Tibial artery (tissue), 4 donors: Measurements from ENCODE around the gene GMEB2.
"Not testable (repeated sequence)": the region's sequence is repeated elsewhere in the genome, so short reads cannot be mapped to it uniquely, and the experiment has no call there.

Experiments
- DNase-seq, 2 donors: peaks; one replicate each; pipeline ENCODE4 v3.0.0-alpha.2; 2019
- H3K27ac ChIP-seq, 2 donors: fragments of 200-600 bp; sonication (generic) in 1 of 2; 1 replicate in 1 of 2; 2 replicates in 1 of 2; pipeline ENCODE4 v1.5.1; 2018 to 2019; ENCODE audit warnings: mild to moderate bottlenecking in 1 of 2
- H3K27me3 ChIP-seq, 2 donors: fragments of 200-600 bp; sonication (generic) in 1 of 2; one replicate each; pipeline versions ENCODE4 v1.5.1 to v1.6.0; 2016 to 2019
- H3K36me3 ChIP-seq, 3 donors: fragments of 200-600 bp; sonication (generic) in 2 of 3; one replicate each; pipeline ENCODE4 v1.5.1; 2016 to 2019; ENCODE audit warnings: mild to moderate bottlenecking in 2 of 3
- H3K4me1 ChIP-seq, 4 donors: fragments of 200-600 bp; sonication (generic) in 2 of 4; 1 replicate in 3 of 4; 2 replicates in 1 of 4; pipeline ENCODE4 v1.5.1; 2016 to 2019
- H3K4me3 ChIP-seq, 2 donors: fragments of 200-600 bp; sonication (generic) in 1 of 2; 1 replicate in 1 of 2; 2 replicates in 1 of 2; pipeline ENCODE4 v1.5.1; 2018 to 2019; ENCODE audit warnings: mild to moderate bottlenecking in 2 of 2
- H3K9me3 ChIP-seq, 3 donors: fragments of 200-600 bp; sonication (generic) in 1 of 3; one replicate each; pipeline ENCODE4 v1.5.1; 2016 to 2019
- intact Hi-C: fragments of 100-400 bp; cut with DNase I; formaldehyde crosslinking; loops from one replicate; pipeline ENCODE4 v1.15.0; 2023; ENCODE audit warnings: low total_unique reads
- TF ChIP-seq, protein P1 (sequence below), 2 experiments: fragments of 200-600 bp in 1 of 2; fragments of 450-650 bp in 1 of 2; IDR thresholded peaks; one replicate each; pipeline ENCODE4 v1.5.1; 2017 to 2019; ENCODE audit warnings: antibody characterized with exemption in 2 of 2, mild to moderate bottlenecking in 1 of 2, moderate library complexity in 1 of 2

The GMEB2 gene

DNA sequence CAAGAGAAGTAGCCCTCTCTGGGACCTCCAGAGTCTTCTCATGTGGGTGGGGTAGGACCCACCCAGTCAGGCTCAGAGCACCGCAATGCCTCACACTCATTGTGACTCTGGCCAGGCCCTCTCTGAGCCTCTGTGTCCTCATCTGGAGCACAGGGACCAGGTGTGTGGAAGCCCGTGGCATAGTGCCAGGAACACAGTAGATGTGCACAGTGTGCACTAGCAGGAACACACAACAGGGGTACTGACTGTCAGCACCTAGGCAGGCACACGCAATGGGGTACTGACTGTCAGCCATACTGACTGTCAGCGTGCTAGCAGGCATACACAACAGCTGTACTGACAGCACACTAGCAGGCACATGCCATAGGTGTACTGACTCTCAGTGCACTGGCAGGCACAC lies 28.3 kb upstream of the GMEB2 start:
- H3K36me3 ChIP-seq = peaks cover 0 to under 1% (median 0%) of the 10 kb centered on the region in 3 donors
- H3K27me3 ChIP-seq = peaks cover 0 to 18% of the 10 kb centered on the region in 2 donors
- no peak overlapping the region for H3K4me3 ChIP-seq
- no peaks in the 10 kb centered on the region for H3K9me3 ChIP-seq
- H3K4me1 ChIP-seq = peaks cover 0 to 57% (median 43%) of the 10 kb centered on the region in 4 donors
- intact Hi-C loops = loop anchor here (5.0 to 10.0 kb wide), 2 partner anchors 52 to 80 kb away; partner anchors contain the start of genes ARFRP1, LIME1, SLC2A4RG and ZGPAT
- TF ChIP-seq, protein P1, sequence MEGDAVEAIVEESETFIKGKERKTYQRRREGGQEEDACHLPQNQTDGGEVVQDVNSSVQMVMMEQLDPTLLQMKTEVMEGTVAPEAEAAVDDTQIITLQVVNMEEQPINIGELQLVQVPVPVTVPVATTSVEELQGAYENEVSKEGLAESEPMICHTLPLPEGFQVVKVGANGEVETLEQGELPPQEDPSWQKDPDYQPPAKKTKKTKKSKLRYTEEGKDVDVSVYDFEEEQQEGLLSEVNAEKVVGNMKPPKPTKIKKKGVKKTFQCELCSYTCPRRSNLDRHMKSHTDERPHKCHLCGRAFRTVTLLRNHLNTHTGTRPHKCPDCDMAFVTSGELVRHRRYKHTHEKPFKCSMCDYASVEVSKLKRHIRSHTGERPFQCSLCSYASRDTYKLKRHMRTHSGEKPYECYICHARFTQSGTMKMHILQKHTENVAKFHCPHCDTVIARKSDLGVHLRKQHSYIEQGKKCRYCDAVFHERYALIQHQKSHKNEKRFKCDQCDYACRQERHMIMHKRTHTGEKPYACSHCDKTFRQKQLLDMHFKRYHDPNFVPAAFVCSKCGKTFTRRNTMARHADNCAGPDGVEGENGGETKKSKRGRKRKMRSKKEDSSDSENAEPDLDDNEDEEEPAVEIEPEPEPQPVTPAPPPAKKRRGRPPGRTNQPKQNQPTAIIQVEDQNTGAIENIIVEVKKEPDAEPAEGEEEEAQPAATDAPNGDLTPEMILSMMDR (IDR thresholded peaks at IDR 0.05) = no peak
- DNase-seq = no peak
- no peak overlapping the region for H3K27ac ChIP-seq

DNA sequence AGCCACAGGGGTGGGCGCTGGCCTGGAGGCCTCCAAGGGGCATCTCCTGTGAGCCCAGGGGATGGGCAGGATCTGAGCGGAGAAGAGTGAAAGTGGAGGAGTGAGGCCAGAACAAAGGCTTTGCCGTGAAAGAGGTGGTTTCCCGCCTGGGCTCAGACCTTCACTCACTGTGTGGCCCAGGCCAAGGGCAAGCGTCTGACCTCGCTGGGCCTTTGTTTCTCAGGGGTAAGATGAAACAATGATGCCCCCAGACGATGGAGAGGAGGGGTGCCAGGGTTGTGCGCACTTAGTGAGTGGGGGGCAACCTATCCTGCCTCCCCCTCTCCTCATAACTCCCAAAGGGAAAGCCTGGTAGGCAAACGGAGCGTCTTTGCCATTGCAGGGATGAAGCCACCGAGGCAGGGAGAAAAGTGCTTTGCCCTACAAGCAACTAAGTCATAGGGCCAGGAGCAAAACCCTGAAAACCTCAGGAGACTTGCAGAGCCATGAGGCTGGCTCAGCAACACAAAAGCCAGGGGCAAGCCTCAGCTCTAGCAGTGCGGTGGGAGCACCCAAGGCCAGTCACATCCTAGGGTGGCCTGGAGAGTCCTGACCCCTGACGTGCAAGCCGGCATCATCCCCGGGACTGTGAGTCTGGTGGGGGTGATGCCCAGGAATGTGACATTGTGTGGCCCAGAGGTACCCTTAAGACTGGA lies 27.2 kb upstream of the GMEB2 start:
- H3K36me3 ChIP-seq = no peaks in the 10 kb centered on the region
- intact Hi-C loops = loop anchor here (10.0 kb wide), 1 partner anchor 81 kb away; the partner anchor contains the start of genes LIME1 and SLC2A4RG
- no peak for DNase-seq
- H3K9me3 ChIP-seq = no peaks in the 10 kb centered on the region
- no peak overlapping the region for H3K27ac ChIP-seq
- peaks cover 0 to 46% (median 36%) of the 10 kb centered on the region in 4 donors for H3K4me1 ChIP-seq
- peaks cover 0 to 18% of the 10 kb centered on the region in 2 donors for H3K27me3 ChIP-seq
- TF ChIP-seq, protein P1 (IDR thresholded peaks at IDR 0.05) = no peak
- H3K4me3 ChIP-seq = peak overlapping the region; percentile 46 to 52

DNA sequence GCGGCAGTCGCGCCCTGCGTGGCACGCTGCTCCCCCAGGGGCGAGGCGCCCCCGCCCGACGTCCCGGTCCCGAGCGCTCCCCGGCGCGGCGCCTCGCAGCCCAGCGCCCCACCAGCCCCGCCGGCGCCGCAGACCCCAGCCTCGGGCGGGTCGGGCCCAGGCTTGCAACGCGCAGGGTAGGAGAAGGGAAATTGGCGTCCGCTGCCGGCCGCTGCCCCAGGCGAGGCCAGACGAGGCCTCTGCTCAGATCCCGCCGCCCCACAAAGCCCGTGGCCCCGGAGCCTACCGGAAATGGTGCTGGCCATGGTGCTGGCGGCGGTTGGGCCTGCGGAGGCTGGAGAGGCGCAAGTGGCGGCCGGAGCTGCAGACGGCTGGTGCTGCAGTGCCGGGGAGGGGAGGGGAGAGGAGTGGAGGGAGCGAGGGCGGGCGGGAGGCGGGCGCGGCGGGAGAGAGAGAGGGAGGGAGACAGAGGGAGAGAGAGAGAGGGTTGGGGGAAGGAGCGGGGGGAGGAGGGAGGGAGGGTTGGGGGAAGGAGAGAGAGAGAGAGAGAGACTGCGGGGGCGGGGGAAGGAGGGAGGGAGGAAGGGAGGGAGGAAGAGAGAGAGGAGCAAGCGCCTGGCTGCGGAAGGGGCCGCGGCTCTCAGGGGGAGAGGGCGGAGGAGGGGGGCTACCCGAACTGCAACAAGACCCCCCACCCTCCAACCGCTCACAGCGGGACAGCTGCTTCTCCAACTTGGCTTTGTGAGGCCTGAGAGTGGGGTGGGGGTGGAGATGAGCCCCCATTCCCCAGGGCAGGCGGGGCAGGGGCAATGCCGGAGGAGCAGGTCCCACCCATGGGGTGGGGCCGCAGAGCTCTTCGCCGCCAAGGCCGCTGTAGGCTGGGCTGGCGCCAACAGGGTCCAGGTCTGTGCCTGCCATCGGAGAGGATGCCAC lies 26.4 kb upstream of the GMEB2 start, which contains the start of gene STMN3:
STMN3 (minus strand) TSS at position 384 of the 933 bp plus-strand sequence; CDS start at position 305, 79 bp downstream.
- DNase-seq = peak; percentile 81 to 90
- H3K4me1 ChIP-seq = peaks cover 0 to 42% (median 33%) of the 10 kb centered on the region in 4 donors
- no peaks in the 10 kb centered on the region for H3K36me3 ChIP-seq
- H3K27me3 ChIP-seq = peaks cover 0 to 18% of the 10 kb centered on the region in 2 donors
- no peaks in the 10 kb centered on the region for H3K9me3 ChIP-seq
- TF ChIP-seq, protein P1 (IDR thresholded peaks at IDR 0.05) = no peak
- peak within 1 kb of the TSS in 1 of 2 donors; percentile 28 for H3K27ac ChIP-seq
- H3K4me3 ChIP-seq = peak within 1 kb of the TSS; percentile 46 to 52
- intact Hi-C loops = loop anchor here (10.0 kb wide), 1 partner anchor 81 kb away; the partner anchor contains the start of genes LIME1 and SLC2A4RG

DNA sequence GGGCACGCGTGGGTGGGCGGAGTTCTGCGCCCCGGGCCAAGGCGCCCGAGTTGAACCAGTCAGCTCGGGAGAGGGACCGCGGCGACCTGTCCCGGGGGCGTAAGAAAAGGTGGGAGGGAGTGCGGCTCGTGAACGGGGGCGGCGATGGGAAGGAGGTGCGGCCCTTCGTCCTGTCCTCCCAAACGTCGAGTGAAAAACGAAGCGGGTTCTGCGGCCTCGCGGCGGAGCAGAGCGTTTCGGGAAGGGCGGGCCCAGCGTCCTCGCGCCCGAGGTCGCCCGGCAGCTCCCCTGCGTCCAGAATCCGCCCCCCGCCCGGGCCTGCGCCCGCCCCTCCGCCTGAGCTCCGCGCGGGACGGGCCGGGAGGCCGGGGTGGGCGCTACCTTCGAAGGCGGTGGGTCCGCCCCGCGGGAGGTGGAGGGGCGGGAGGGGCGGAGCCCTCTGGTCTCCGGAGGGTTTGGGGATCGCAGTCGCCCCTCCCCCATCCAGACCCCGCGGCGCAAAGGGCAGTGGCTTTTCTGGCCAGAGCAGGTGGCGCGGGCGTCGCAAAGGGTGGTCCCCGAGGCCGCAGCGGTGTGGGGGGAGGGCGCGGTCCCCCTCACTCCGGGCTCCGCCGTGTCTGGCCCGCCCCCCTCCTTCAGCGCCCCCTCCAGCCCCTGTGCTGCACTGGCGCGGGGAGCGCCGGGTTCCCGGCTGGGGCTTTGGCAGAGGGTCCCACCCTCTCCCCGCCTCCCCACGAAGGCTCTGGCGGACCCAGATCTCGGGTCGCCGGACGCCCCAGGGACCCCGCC lies 25.5 kb upstream of the GMEB2 start:
- Histone ChIP-seq H3K4me3 (peak overlapping the region; percentile 46 to 52), H3K36me3 (no peaks in the 10 kb centered on the region), H3K9me3 (no peaks in the 10 kb centered on the region), H3K27ac (no peak overlapping the region), H3K4me1 (peaks cover 0 to 37% (median 28%) of the 10 kb centered on the region in 4 donors), H3K27me3 (peaks cover 0 to 18% of the 10 kb centered on the region in 2 donors)
- intact Hi-C loops = loop anchor here (10.0 kb wide), 1 partner anchor 82 kb away; the partner anchor contains the start of genes LIME1 and SLC2A4RG
- DNase-seq = no peak
- TF ChIP-seq, protein P1 (IDR thresholded peaks at IDR 0.05) = no peak

DNA sequence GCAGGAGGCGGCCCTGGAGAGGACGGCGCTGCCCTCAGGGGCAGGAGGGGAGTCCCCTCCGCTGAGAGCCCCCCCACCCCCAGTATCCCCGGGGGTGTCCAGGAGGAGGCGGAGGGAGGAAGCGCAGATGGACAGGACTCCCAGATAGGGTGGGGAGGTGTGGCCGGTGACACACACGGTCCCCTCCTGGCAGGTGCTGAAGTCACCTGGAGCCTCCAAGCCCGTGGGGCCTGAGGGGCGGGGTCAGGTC lies 25.0 kb upstream of the GMEB2 start:
- H3K27ac ChIP-seq = no peak overlapping the region
- TF ChIP-seq, protein P1 (IDR thresholded peaks at IDR 0.05) = no peak

DNA sequence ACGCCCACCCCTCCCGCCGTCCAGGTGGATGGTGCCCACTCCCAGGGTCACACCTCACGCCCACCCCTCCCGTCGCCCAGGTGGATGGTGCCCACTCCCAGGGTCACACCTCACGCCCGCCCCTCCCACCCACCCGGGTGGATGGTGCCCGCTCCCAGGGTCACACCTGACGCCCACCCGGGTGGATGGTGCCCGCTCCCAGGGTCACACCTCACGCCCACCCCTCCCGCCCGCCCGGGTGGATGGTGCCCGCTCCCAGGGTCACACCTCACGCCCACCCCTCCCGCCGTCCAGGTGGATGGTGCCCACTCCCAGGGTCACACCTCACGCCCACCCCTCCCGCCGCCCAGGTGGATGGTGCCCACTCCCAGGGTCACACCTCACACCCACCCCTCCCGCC lies 23.6 kb upstream of the GMEB2 start:
- not testable (repeated sequence) for DNase-seq, H3K9me3 ChIP-seq, H3K27ac ChIP-seq, H3K4me3 ChIP-seq, H3K36me3 ChIP-seq
- intact Hi-C loops = loop anchor here (10.0 kb wide), 1 partner anchor 84 kb away; the partner anchor contains the start of genes LIME1 and SLC2A4RG
- Histone ChIP-seq H3K4me1 (peaks cover 0 to 31% (median 23%) of the 10 kb centered on the region in 4 donors), H3K27me3 (peaks cover 0 to 18% of the 10 kb centered on the region in 2 donors)

More for the DNA sequence above, 25.0 kb upstream of the GMEB2 start:
- intact Hi-C loops = loop anchor here (10.0 kb wide), 1 partner anchor 83 kb away; the partner anchor contains the start of genes LIME1 and SLC2A4RG
- H3K9me3 ChIP-seq = no peaks in the 10 kb centered on the region
- H3K36me3 ChIP-seq = no peaks in the 10 kb centered on the region
- peaks cover 0 to 32% (median 23%) of the 10 kb centered on the region in 4 donors for H3K4me1 ChIP-seq
- peak overlapping the region; percentile 46 to 52 for H3K4me3 ChIP-seq
- H3K27me3 ChIP-seq = peaks cover 0 to 18% of the 10 kb centered on the region in 2 donors
- no peak for DNase-seq
